Parathyroid adenoma (tissue), 2 donors: Measurements from ENCODE around the gene PARVA.

Experiments used
- H2AFZ ChIP-seq: fragments of 300-600 bp; sonication (generic); one replicate; pipeline ENCODE4 v1.7.0; 2017; ENCODE audit warnings: antibody characterized with exemption, mild to moderate bottlenecking
- H3K27ac ChIP-seq: fragments of 300-600 bp; sonication (generic); one replicate; pipeline ENCODE4 v1.7.0; 2017
- H3K27me3 ChIP-seq: fragments of 300-600 bp; sonication (generic); one replicate; pipeline ENCODE4 v1.7.0; 2017; ENCODE audit warnings: low read length; ENCODE audit not compliant: control insufficient read depth, insufficient read depth
- H3K36me3 ChIP-seq: fragments of 300-600 bp; sonication (generic); one replicate; pipeline ENCODE4 v1.7.0; 2017; ENCODE audit warnings: low read length; ENCODE audit not compliant: control insufficient read depth, insufficient read depth
- H3K4me1 ChIP-seq: fragments of 300-600 bp; sonication (generic); one replicate; pipeline ENCODE4 v1.7.0; 2017; ENCODE audit warnings: control low read depth
- H3K4me2 ChIP-seq: fragments of 300-600 bp; sonication (generic); one replicate; pipeline ENCODE4 v1.7.0; 2017; ENCODE audit warnings: low read length
- H3K4me3 ChIP-seq: fragments of 300-600 bp; sonication (generic); one replicate; pipeline ENCODE4 v1.7.0; 2017; ENCODE audit warnings: low read depth, low read length
- H3K79me2 ChIP-seq: fragments of 300-600 bp; sonication (generic); one replicate; pipeline ENCODE4 v1.7.0; 2017; ENCODE audit warnings: control low read depth
- H3K9ac ChIP-seq: fragments of 300-600 bp; sonication (generic); one replicate; pipeline ENCODE4 v1.7.0; 2017; ENCODE audit warnings: mild to moderate bottlenecking
- H3K9me3 ChIP-seq: fragments of 300-600 bp; sonication (generic); one replicate; pipeline ENCODE4 v1.7.0; 2017; ENCODE audit warnings: low read length; ENCODE audit not compliant: control insufficient read depth
- CTCF ChIP-seq: fragments of 300-600 bp; sonication (generic); IDR thresholded peaks from one replicate; pipeline ENCODE4 v1.7.0; 2017; ENCODE audit warnings: antibody characterized with exemption, mild to moderate bottlenecking
- donor health status: primary hyperparathyroidism.

Gene PARVA

GRCh38 chr11:12421386-12421785 is 44.0 kb downstream of the PARVA start:
- H2AFZ ChIP-seq, result no peak overlapping the region
- H3K79me2 ChIP-seq, result peaks cover 2% of the 10 kb centered on the region
- H3K4me1 ChIP-seq, result peaks cover 4% of the 10 kb centered on the region
- H3K4me3 ChIP-seq, result no peak overlapping the region
- H3K9ac ChIP-seq, result no peak overlapping the region
- no peaks in the 10 kb centered on the region for H3K9me3 ChIP-seq
- no peak for TF ChIP-seq CTCF
- H3K4me2 ChIP-seq, result no peak overlapping the region
- no peaks in the 10 kb centered on the region for H3K36me3 ChIP-seq
- H3K27ac ChIP-seq, result no peak overlapping the region
- H3K27me3 ChIP-seq, result no peaks in the 10 kb centered on the region

GRCh38 chr11:12426176-12426575 is 48.8 kb downstream of the PARVA start:
- H3K36me3 ChIP-seq, result no peaks in the 10 kb centered on the region
- no peaks in the 10 kb centered on the region for H3K9me3 ChIP-seq
- no peaks in the 10 kb centered on the region for H3K27me3 ChIP-seq
- H3K4me1 ChIP-seq, result peaks cover 6% of the 10 kb centered on the region
- H3K4me2 ChIP-seq, result no peak overlapping the region
- no peak overlapping the region for H3K9ac ChIP-seq
- H3K27ac ChIP-seq, result no peak overlapping the region
- no peak overlapping the region for H3K4me3 ChIP-seq
- H2AFZ ChIP-seq, result no peak overlapping the region
- TF ChIP-seq CTCF, result no peak
- peaks cover 4% of the 10 kb centered on the region for H3K79me2 ChIP-seq

- Histone ChIP-seq H3K27me3 (no peaks in the 10 kb centered on the region), H3K79me2 (peaks cover 2% of the 10 kb centered on the region), H3K36me3 (no peaks in the 10 kb centered on the region), H3K9me3 (no peaks in the 10 kb centered on the region), H3K27ac (no peak overlapping the region), H3K9ac (no peak overlapping the region), H3K4me3 (no peak overlapping the region), H3K4me2 (no peak overlapping the region), H3K4me1 (peaks cover 5% of the 10 kb centered on the region), H2AFZ (no peak overlapping the region)
- TF ChIP-seq CTCF, result no peak
Measured at GRCh38 chr11:12429155-12429554, 51.8 kb downstream of the PARVA start.

GRCh38 chr11:12430351-12430750 is 53.0 kb downstream of the PARVA start:
- Histone ChIP-seq H3K4me3 (no peak overlapping the region), H3K4me2 (no peak overlapping the region), H3K36me3 (no peaks in the 10 kb centered on the region), H3K79me2 (peaks cover 2% of the 10 kb centered on the region), H2AFZ (no peak overlapping the region), H3K27ac (no peak overlapping the region), H3K4me1 (peaks cover 5% of the 10 kb centered on the region), H3K27me3 (no peaks in the 10 kb centered on the region), H3K9ac (no peak overlapping the region), H3K9me3 (no peaks in the 10 kb centered on the region)
- TF ChIP-seq CTCF, result no peak

- Histone ChIP-seq H3K27me3 (no peaks in the 10 kb centered on the region), H3K4me1 (peaks cover 5% of the 10 kb centered on the region), H2AFZ (peak overlapping the region; percentile 62), H3K4me2 (no peak overlapping the region), H3K36me3 (no peaks in the 10 kb centered on the region), H3K9me3 (no peaks in the 10 kb centered on the region), H3K4me3 (no peak overlapping the region), H3K79me2 (peaks cover 2% of the 10 kb centered on the region), H3K9ac (no peak overlapping the region), H3K27ac (no peak overlapping the region)
- no peak for TF ChIP-seq CTCF
Measured at GRCh38 chr11:12430954-12431595, 53.7 kb downstream of the PARVA start.
